ENCODE measurements around the gene RNF31.

The RNF31 gene

DNA sequence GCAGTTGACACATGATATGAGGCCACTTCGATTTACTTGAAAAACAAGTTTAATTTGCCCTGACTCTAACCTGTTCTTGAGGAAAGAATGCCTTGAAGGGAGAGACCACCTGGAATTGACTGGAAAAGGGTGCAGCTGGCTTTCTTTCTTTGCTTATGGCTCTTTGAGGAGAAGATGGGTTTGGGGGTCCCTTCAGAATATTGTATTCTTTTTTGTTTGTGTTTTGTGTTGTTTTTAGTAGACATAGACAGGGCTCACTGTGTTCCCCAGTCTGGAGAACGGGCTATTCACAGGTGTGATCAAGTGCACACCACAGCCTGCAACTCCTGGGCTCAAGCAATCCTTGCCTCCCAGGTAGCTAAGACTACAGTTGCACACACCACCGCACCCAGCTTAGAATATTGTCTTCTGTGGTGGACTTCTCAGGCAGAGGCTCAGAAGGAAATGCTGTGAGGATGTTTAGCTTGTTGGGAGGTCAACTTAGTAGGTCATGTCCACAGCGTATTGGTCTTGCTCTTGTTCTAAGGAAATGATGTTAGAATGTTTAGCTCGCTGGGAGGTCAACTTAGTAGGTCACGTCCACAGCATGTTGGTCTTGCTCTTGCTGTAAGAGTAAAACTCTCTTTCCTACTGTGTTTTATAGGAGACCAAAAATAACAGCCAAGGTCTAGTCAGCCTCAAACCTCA, 31.0 kb upstream of the RNF31 start:
- DNase-seq (ENCODE audit: low spot score): no peak

DNA sequence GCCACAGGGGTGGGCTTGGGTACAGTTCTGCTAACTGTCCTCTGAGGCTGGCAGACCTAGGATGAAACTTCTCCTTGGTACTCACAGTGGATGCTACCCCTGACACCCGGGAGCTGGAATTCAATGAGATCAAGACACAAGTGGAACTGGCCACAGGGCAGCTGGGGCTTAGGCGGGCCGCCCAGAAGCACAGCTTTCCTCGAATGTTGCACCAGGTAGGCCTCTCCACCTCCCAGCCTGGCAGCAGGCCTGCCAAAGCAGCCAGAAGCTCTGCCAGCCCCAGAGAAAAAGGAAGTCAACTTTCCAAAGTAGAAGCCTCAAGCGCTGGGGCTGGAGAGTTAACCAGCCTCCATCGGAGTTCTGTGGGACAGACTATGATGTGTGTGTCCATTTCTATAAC, 30.1 kb upstream of the RNF31 start:
- DNase-seq (ENCODE audit: low spot score): no peak

GRCh38 chr14:24119691-24120090, 27.6 kb upstream of the RNF31 start:
- no peak for DNase-seq (ENCODE audit: low spot score)

- no peak for DNase-seq (ENCODE audit: low spot score)
Measured at GRCh38 chr14:24121210-24121609, 26.1 kb upstream of the RNF31 start.

- no peak for DNase-seq (ENCODE audit: low spot score)
Measured at GRCh38 chr14:24122416-24122815, 24.9 kb upstream of the RNF31 start.

- no peak for DNase-seq (ENCODE audit: low spot score)
Measured at GRCh38 chr14:24122898-24123297, 24.4 kb upstream of the RNF31 start.

DNA sequence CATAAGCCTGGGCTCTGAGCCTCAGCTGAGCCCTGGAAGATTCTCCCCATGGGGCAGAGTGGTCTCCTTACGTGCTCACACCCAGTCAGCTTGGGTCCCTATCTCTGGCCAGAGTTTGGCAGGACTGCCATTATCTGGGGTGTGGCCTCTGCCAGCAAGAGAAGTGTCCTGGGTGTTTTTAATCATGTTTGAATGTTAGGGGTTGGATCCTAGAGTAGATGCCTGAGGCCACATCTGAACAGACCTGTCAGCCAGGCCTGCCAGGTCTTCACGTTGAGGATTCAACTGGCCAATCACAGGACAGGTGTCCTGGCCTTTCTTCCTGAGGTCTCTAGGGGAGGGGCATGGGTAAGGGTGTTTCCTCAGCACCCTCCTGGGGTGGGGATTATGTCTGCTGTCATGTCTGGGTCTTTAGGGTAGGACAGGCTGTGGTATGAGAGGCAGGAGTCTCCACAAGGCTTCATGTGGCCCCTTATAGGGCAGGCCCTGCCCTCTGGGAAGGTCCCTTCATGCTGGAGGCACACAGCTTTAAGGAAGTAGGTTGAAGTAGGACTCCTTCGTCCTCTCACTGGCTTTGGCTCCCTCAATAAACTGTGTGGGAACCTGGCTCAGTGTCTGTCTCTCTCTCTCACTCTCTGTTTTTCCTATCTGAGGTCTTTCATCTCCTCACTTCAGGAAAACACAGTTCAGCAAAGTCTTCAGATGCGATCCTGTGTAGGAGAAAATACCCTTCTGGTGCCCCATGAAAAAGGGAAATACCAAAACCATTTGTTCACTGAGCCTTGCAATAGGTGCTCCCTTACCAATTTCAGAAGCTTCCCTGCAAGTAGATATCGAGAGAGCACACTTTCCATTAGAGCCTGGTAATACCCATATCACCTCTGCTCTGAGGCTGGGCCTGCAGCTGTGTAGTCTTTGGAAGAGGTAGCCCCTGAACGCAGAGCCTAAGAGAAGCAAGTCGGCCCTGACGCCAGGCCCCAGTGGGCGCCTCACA, 23.6 kb upstream of the RNF31 start:
- DNase-seq (ENCODE audit: low spot score): no peak

GRCh38 chr14:24126939-24127338, 20.4 kb upstream of the RNF31 start:
- no peak for DNase-seq (ENCODE audit: low spot score)

DNA sequence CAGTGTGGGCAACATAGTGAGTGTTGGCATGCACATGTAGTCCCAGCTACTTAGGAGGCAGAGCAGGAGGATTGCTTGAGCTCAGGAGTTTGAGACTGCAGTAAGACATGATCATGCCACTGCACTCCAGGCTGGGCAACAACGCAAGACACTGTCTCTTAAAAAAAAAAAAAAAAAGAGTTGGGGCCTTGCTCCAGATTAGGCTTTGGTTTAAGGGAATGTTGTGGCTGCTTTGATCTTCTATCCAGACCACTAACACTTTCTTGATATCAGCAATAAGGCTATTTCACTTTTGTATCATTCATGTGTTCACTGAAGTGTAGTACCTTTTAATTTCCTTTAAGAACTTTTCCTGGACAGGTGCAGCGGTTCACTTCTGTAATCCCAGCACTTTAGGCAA, 19.6 kb upstream of the RNF31 start:
- DNase-seq (ENCODE audit: low spot score): no peak

- no peak for DNase-seq (ENCODE audit: low spot score)
Measured at GRCh38 chr14:24129410-24129998, 17.8 kb upstream of the RNF31 start.

DNA sequence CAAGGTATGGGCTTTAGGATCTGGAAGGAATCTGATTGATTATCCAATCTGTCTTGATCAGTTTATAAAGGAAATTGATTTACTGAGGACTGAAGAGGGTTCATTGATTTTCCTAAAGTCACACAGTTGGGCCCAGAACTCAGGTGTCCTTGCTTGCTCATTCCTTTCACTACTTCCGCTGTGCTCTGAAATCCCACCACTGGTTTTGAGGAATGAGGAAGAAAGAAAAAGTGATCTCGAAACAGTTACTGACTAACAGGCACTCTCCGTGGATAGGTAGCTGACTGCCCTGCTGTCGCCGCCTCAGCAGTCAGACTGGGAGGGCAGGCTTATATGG, 16.9 kb upstream of the RNF31 start, which contains the start of gene FITM1:
TSS of gene FITM1 (plus strand) at position 280 of the 337 bp plus-strand sequence. CDS start 905 bp downstream, outside the sequence.
- DNase-seq (ENCODE audit: low spot score): no peak

- no peak for DNase-seq (ENCODE audit: low spot score)
Measured at GRCh38 chr14:24130717-24131548, 16.4 kb upstream of the RNF31 start.

DNA sequence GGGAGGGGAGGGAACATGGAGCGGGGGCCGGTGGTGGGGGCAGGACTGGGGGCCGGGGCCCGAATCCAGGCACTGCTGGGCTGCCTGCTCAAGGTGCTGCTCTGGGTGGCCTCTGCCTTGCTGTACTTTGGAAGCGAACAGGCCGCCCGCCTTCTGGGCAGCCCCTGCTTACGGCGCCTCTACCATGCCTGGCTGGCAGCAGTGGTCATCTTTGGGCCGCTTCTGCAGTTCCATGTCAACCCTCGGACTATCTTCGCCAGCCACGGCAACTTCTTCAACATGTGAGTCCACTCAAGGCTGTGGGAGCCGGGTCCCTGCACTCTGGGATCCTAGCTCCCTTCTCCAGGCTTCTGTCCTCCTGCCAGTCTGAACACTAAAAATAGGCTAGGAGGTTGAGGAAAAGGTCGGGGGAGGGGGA, 15.7 kb upstream of the RNF31 start:
- DNase-seq (ENCODE audit: low spot score): no peak

DNA sequence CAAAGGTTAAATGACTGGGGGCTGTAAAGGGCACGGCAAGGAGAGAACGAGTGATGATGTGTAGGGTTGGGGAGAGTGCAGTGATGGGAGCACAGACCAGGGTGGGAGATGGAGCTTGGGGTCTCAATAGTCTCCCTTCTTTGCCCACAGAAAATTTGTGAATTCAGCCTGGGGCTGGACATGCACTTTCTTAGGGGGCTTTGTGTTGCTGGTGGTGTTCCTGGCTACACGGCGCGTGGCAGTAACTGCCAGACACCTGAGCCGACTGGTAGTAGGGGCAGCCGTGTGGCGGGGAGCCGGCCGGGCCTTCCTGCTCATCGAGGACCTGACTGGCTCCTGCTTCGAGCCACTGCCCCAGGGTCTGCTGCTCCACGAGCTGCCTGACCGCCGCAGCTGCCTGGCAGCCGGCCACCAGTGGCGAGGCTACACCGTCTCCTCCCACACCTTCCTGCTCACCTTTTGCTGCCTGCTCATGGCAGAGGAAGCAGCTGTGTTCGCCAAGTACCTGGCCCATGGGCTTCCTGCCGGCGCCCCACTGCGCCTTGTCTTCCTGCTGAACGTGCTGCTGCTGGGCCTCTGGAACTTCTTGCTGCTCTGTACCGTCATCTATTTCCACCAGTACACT, 15.1 kb upstream of the RNF31 start:
- no peak for DNase-seq (ENCODE audit: low spot score)

DNA sequence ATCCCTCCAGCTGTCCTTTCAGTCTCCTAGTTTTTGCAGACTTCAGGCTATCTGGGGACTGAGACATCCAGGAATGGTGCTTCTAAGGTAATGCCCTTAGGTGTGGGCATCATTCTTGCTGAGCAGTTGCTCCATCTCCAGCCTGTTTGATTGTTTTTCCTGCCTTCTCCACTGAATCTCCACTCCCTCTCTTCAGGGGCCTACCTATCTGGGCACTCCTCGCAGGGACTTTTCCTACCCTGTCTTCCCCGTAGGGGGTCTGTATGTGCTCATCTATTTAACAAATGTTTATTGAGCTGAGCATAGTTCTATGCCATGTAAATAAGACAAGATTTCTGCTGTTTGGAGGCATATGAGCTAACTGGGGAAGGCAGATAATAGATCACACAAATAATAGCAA, 14.3 kb upstream of the RNF31 start:
- no peak for DNase-seq (ENCODE audit: low spot score)

DNA sequence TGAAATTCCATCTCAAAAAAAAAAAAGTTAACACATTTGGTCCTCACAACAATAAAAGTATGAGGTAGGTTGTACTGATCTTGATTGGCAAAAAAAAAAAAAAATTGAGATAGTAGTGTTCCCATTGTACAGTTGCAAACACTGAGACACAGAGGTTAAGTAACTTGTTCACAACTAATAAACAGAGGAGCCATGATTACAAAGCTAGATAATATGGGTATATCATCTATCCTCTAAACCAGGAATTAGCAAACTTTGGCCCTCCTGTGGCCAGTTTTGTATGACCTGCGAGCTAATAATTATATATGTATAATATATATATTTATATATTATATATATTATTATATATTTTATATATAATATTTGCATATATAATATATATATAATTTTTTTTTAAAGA, 13.6 kb upstream of the RNF31 start:
- DNase-seq (ENCODE audit: low spot score): no peak

GRCh38 chr14:24135584-24135833, 11.8 kb upstream of the RNF31 start:
- DNase-seq (ENCODE audit: low spot score): no peak

DNA sequence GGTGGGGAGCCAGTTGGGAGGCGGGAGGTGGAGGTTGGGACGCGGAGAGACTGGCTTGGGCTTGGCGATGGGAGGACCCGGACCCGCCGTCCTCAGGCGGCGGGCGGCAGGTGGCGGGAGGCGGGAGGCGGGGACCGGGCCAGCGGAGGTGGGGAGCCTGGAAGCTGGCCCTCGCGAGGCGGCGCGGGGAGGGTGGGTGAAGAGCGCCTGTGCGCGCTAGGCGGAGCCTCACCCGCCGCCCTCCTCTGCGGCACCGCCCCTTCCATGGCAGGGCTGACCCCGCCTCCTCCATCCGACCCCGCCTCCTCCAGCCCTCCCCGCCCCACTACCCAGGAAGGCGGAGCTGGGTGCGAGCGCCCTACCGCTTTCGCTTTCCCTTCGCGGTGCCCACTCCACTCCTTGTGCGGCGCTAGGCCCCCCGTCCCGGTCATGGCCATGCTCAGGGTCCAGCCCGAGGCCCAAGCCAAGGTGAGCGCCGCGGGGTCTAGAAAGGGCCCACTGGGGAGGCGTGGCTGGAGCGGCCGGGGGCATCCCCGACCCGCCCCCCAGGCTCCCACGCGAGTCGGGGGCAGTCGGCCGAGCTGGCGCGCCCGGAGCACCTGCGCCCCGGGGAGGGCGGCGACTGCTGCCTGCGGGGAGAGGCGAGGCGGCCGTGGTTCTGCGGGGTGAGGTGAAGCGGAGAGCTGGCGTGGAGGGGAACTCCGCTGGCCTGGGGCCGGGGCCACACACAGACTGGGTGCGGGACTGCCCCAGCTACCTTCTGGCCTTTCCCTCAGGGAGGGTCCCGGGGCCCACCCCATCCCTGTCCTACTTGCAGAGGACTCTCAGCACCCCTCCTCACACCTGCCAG, 11.2 kb upstream of the RNF31 start, which contains the start of gene PSME1:
TSS of gene PSME1 (plus strand) at position 361 of the 850 bp plus-strand sequence. CDS start at position 430, 69 bp downstream.
- DNase-seq (ENCODE audit: low spot score): peak; percentile 98

- no peak for DNase-seq (ENCODE audit: low spot score)
Measured at GRCh38 chr14:24136684-24137528, 10.4 kb upstream of the RNF31 start.
